ENCODE results near the gene RGS6.

The RGS6 gene

GRCh38 chr14:72517736-72518135 is 585.5 kb downstream of the RGS6 start:
- DNase-seq (ENCODE audit: extremely low spot score), result no peak
- ChIA-PET POLR2A (no interaction called here), CTCF (interaction anchor here (0.6 to 6.2 kb wide), 6 partner anchors 12 to 431 kb away, joined by 3 to 86 read pairs (median 5); partner anchors contain the start of gene DPF3)
- TF ChIP-seq ELF4 (IDR thresholded peaks at IDR 0.05) (no peak), FOXA1 (IDR thresholded peaks at IDR 0.05) (no peak), ZNF384 (IDR thresholded peaks at IDR 0.05) (no peak), L3MBTL2 (conservative IDR thresholded peaks at IDR 0.05) (no peak), NFRKB (IDR thresholded peaks at IDR 0.05) (no peak), SP1 (IDR thresholded peaks at IDR 0.05) (no peak), TARDBP (IDR thresholded peaks at IDR 0.05) (no peak), PKNOX1 (IDR thresholded peaks at IDR 0.05) (no peak), LEF1 (IDR thresholded peaks at IDR 0.05; ENCODE audit: borderline replicate concordance) (no peak), SUZ12 (IDR thresholded peaks at IDR 0.05) (no peak)

DNA sequence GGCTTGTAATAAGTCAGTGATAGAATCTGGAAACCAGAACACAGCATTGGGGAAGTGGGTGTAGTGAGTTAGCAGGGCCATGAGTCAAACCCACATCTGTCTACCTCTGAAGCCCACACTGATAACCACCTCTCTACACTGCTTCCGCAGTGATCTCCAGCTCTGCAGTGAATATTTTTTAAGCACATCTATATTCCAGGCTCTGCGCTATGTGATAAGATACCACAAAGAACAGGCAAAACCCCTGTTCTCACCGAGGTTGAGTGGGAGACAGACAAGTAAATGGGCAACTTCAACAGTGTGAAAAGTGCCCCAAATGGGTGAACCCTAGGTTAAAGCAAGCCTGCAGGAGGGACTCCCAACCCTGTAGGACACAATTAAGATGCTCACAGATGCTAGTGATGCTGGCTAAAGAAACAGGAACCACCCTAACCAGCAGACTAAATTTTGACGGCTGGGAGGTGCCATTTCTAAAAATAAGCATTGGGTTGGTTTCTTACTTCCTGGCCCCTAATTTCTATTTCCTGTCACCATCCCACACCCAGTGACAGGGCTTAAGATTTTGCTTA is 586.7 kb downstream of the RGS6 start:
- ChIA-PET POLR2A (no interaction called here), CTCF (interaction anchor here (0.6 kb wide), 1 partner anchor 102 kb away, joined by 5 read pairs; no protein-coding TSS in a partner anchor)
- DNase-seq (ENCODE audit: extremely low spot score), result no peak
- TF ChIP-seq SP1 (IDR thresholded peaks at IDR 0.05) (no peak), ELF4 (IDR thresholded peaks at IDR 0.05) (no peak), L3MBTL2 (conservative IDR thresholded peaks at IDR 0.05) (no peak), NFRKB (IDR thresholded peaks at IDR 0.05) (no peak), BHLHE40 (IDR thresholded peaks at IDR 0.05; ENCODE audit: borderline replicate concordance) (no peak), FOXK2 (IDR thresholded peaks at IDR 0.05) (no peak), FOXM1 (IDR thresholded peaks at IDR 0.05; ENCODE audit: borderline replicate concordance) (no peak), ZNF384 (IDR thresholded peaks at IDR 0.05) (no peak), ARNT (IDR thresholded peaks at IDR 0.05) (no peak), FOXA1 (IDR thresholded peaks at IDR 0.05) (no peak), HDGF (IDR thresholded peaks at IDR 0.05; ENCODE audit: borderline replicate concordance) (no peak)

DNA sequence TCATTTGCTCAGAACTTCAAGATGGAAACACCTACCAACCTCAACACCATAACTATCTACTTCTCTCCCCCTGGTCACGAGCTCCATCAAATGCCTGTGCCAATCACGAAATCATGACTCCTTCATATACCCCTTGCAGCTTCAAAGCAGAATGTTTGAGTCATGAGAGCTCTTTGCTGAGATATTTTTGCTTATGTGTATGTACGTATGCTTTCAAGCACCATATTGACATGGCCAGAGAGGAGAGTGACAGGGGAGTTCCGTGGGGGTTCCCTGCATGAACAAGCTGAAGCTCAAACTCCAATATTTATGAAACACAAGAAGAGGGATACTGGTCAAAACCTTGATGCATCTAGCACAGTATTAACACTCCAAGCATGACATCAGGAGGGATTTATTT is 587.3 kb downstream of the RGS6 start:
- POLR2A ChIA-PET, result no interaction called here
- DNase-seq (ENCODE audit: extremely low spot score), result no peak
- CTCF ChIA-PET, result interaction anchor here (0.7 kb wide), 1 partner anchor 8 kb away, joined by 3 read pairs; no protein-coding TSS in a partner anchor

DNA sequence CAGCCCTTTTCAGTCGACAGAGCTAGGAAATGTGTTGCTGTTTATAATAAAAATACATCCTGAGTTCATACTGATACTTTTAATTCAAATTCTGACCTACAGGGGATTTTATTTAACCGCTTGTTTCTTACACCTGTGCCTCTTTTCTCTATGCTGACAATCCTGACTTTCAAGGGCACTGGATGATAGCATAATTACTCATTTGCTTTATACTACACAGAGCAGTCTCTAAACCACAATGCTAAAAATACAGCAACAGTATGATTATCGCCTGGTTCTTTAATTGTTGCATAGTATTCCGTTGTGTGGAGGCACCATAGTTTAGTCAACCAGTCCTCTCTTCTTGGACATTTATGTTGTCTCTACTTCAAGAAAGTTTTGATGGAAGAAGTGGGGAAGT is 588.8 kb downstream of the RGS6 start:
- DNase-seq (ENCODE audit: extremely low spot score), result no peak
- POLR2A ChIA-PET, result no interaction called here
- TF ChIP-seq FOXM1 (IDR thresholded peaks at IDR 0.05; ENCODE audit: borderline replicate concordance) (no peak), HDGF (IDR thresholded peaks at IDR 0.05; ENCODE audit: borderline replicate concordance) (no peak), PKNOX1 (IDR thresholded peaks at IDR 0.05) (no peak), ZNF384 (IDR thresholded peaks at IDR 0.05) (no peak), ARNT (IDR thresholded peaks at IDR 0.05) (no peak), NFRKB (IDR thresholded peaks at IDR 0.05) (no peak), BHLHE40 (IDR thresholded peaks at IDR 0.05; ENCODE audit: borderline replicate concordance) (no peak), CTBP1 (IDR thresholded peaks at IDR 0.05; ENCODE audit: borderline replicate concordance) (no peak), TARDBP (IDR thresholded peaks at IDR 0.05) (no peak), FOXK2 (IDR thresholded peaks at IDR 0.05) (no peak), ELF4 (IDR thresholded peaks at IDR 0.05) (no peak), FOXA1 (IDR thresholded peaks at IDR 0.05) (no peak)
- CTCF ChIA-PET, result no interaction called here

More for the DNA sequence above, 587.3 kb downstream of the RGS6 start:
- TF ChIP-seq SP1 (IDR thresholded peaks at IDR 0.05) (no peak), LEF1 (IDR thresholded peaks at IDR 0.05; ENCODE audit: borderline replicate concordance) (no peak), TARDBP (IDR thresholded peaks at IDR 0.05) (no peak), SUZ12 (IDR thresholded peaks at IDR 0.05) (no peak), HDGF (IDR thresholded peaks at IDR 0.05; ENCODE audit: borderline replicate concordance) (no peak), NFRKB (IDR thresholded peaks at IDR 0.05) (no peak), CTBP1 (IDR thresholded peaks at IDR 0.05; ENCODE audit: borderline replicate concordance) (no peak)

DNA sequence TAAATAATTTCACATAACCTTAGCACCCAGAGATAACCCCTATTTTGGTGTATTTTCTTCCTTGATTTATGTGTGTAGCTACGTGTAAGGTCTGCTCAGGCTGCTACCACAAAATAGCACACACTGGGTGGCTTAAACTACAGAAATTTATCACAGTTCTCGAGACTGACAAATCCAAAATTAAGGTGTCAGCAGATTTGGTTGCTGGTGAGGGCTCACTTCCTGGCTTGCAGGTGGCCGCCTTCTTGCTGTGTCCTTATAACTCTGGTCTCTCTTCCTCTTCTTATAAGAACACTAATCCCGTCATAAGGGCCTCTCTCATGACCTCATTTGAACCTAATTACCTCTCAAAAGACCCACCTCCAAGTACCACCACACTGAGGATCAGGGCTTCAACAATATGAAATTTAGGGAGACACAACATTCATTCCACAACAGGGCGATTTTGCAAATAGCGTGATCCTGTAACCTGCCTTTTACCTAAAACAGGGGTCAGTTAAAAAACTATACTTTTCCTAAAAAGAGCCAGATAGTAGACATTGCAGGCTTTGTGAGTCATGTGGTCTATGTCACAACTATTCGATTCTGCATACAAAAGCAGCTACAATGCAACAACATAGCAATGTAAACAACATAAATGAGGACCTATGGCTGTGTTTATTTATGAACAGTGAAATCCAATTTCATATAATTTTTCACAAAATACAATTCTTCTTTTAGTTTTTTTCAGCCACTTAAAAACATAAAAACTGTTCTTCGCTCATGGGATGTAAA is 589.9 kb downstream of the RGS6 start:
- CTCF ChIA-PET, result no interaction called here
- POLR2A ChIA-PET, result no interaction called here
- DNase-seq (ENCODE audit: extremely low spot score), result no peak
- TF ChIP-seq ZNF384 (IDR thresholded peaks at IDR 0.05) (no peak), HDGF (IDR thresholded peaks at IDR 0.05; ENCODE audit: borderline replicate concordance) (no peak), FOXK2 (IDR thresholded peaks at IDR 0.05) (no peak), FOXA1 (IDR thresholded peaks at IDR 0.05) (no peak), ARNT (IDR thresholded peaks at IDR 0.05) (no peak), TARDBP (IDR thresholded peaks at IDR 0.05) (no peak), L3MBTL2 (conservative IDR thresholded peaks at IDR 0.05) (no peak), BHLHE40 (IDR thresholded peaks at IDR 0.05; ENCODE audit: borderline replicate concordance) (no peak), FOXM1 (IDR thresholded peaks at IDR 0.05; ENCODE audit: borderline replicate concordance) (no peak), LEF1 (IDR thresholded peaks at IDR 0.05; ENCODE audit: borderline replicate concordance) (no peak), SP1 (IDR thresholded peaks at IDR 0.05) (no peak), CTBP1 (IDR thresholded peaks at IDR 0.05; ENCODE audit: borderline replicate concordance) (no peak), SUZ12 (IDR thresholded peaks at IDR 0.05) (no peak), ELF4 (IDR thresholded peaks at IDR 0.05) (no peak), NFRKB (IDR thresholded peaks at IDR 0.05) (no peak), PKNOX1 (IDR thresholded peaks at IDR 0.05) (no peak)

DNA sequence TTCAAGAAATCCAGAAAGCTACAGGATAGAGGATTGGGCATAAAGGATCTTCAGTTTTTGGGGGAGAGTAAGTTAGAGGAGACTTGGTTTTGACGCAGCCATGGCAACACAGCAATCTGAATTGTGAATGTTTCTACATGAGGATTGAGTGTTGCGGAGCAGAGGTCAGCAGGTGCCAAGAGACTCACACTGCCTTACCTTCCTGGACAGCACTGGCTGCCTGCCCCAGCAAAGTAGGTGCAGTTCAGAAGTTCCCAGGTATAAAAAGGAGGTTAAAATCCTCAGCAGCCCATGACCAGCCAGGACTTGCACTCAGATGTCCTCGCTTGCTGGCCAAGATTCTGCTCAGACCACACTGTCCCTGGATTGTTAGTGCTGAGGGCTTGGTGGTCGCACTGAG is 590.6 kb downstream of the RGS6 start:
- POLR2A ChIA-PET, result no interaction called here
- no peak for TF ChIP-seq PKNOX1 (IDR thresholded peaks at IDR 0.05)
- TF ChIP-seq NFRKB (IDR thresholded peaks at IDR 0.05), result no peak
- TF ChIP-seq FOXM1 (IDR thresholded peaks at IDR 0.05; ENCODE audit: borderline replicate concordance), result no peak
- TF ChIP-seq SUZ12 (IDR thresholded peaks at IDR 0.05), result no peak
- TF ChIP-seq ARNT (IDR thresholded peaks at IDR 0.05), result no peak
- TF ChIP-seq LEF1 (IDR thresholded peaks at IDR 0.05; ENCODE audit: borderline replicate concordance), result no peak
- no peak for TF ChIP-seq BHLHE40 (IDR thresholded peaks at IDR 0.05; ENCODE audit: borderline replicate concordance)
- no peak for TF ChIP-seq TARDBP (IDR thresholded peaks at IDR 0.05)
- no peak for TF ChIP-seq CTBP1 (IDR thresholded peaks at IDR 0.05; ENCODE audit: borderline replicate concordance)
- TF ChIP-seq FOXK2 (IDR thresholded peaks at IDR 0.05), result no peak
- TF ChIP-seq L3MBTL2 (conservative IDR thresholded peaks at IDR 0.05), result no peak
- TF ChIP-seq ELF4 (IDR thresholded peaks at IDR 0.05), result no peak
- no peak for TF ChIP-seq SP1 (IDR thresholded peaks at IDR 0.05)
- TF ChIP-seq FOXA1 (IDR thresholded peaks at IDR 0.05), result no peak
- no peak for TF ChIP-seq HDGF (IDR thresholded peaks at IDR 0.05; ENCODE audit: borderline replicate concordance)
- TF ChIP-seq ZNF384 (IDR thresholded peaks at IDR 0.05), result no peak
- no peak for DNase-seq (ENCODE audit: extremely low spot score)
- CTCF ChIA-PET, result no interaction called here
